K562 (cell line): ENCODE results near the gene SSH3. TPM values are rescaled to one million over a fixed set of nuclear protein-coding genes. Genes with fewer than 3 reads are reported as not detected.
A peak's percentile ranks its signal among the peaks of the same experiment; 100 is the strongest.

Experiments used
- CBX3 ChIP-seq, 2 experiments: IDR thresholded peaks; 1 replicate in 1 of 2; 2 replicates in 1 of 2; pipeline ENCODE4 v1.6.1; 2012; ENCODE audit warnings: inconsistent platforms in 2 of 2, low read length in 2 of 2, borderline replicate concordance in 1 of 2, control low read depth in 1 of 2
- ELF1 ChIP-seq: fragments of 200-800 bp; sonication (Bioruptor generic); IDR thresholded peaks from 2 replicates; pipeline ENCODE4 v1.6.1; 2016; ENCODE audit warnings: missing genetic modification characterization, missing compliant biosample characterization
- ETV1 ChIP-seq: fragments of 450-650 bp; conservative IDR thresholded peaks from 2 replicates; pipeline ENCODE4 v1.6.1; 2016; ENCODE audit warnings: missing genetic modification characterization, control low read depth, low read depth, missing compliant biosample characterization
- FIP1L1 ChIP-seq: fragments of 200-400 bp; formaldehyde crosslinking; IDR thresholded peaks from 2 replicates; pipeline ENCODE4 v1.6.1; 2018; ENCODE audit warnings: mild to moderate bottlenecking, low read depth, low read length; ENCODE audit not compliant: poor library complexity, severe bottlenecking
- HNRNPK ChIP-seq: fragments of 200-400 bp; formaldehyde crosslinking; IDR thresholded peaks from one replicate; pipeline ENCODE4 v1.6.1; 2018; ENCODE audit warnings: mild to moderate bottlenecking, low read depth, low read length; ENCODE audit not compliant: poor library complexity, severe bottlenecking
- HOXB6 ChIP-seq: fragments of 250-450 bp; sonication (Bioruptor Pico); IDR thresholded peaks from 2 replicates; pipeline ENCODE4 v1.5.1; 2022; ENCODE audit warnings: mild to moderate bottlenecking, borderline replicate concordance
- KLF13 ChIP-seq: fragments of 450-650 bp; IDR thresholded peaks from 2 replicates; pipeline ENCODE4 v1.6.1; 2016; ENCODE audit warnings: missing genetic modification characterization, low read depth, mild to moderate bottlenecking, missing compliant biosample characterization, moderate library complexity, borderline replicate concordance
- KLF16 ChIP-seq: IDR thresholded peaks from 2 replicates; pipeline ENCODE4 v1.6.1; 2016; ENCODE audit warnings: antibody characterized with exemption
- MAFK ChIP-seq: IDR thresholded peaks from 2 replicates; pipeline ENCODE4 v1.6.1; 2011; ENCODE audit warnings: low read length, improper control_type of control experiment
- NFRKB ChIP-seq: fragments of 450-650 bp; IDR thresholded peaks from 2 replicates; pipeline ENCODE4 v1.6.1; 2016; ENCODE audit warnings: low read depth
- NR2C2 ChIP-seq, 2 experiments: fragments of 200-800 bp in 1 of 2; sonication (Bioruptor generic) in 1 of 2; sonication (generic) in 1 of 2; formaldehyde crosslinking in 1 of 2; IDR thresholded peaks; 2 replicates each; pipeline versions ENCODE4 v1.6.1 to v1.8.0; 2016 to 2022; ENCODE audit warnings: mild to moderate bottlenecking in 1 of 2, missing compliant biosample characterization in 1 of 2, missing genetic modification characterization in 1 of 2, missing genetic modification reagents in 1 of 2
- RBM39 ChIP-seq: fragments of 200-400 bp; formaldehyde crosslinking; optimal IDR thresholded peaks from 2 replicates; pipeline ENCODE3; 2018; ENCODE audit warnings: low read depth, low read length
- SETDB1 ChIP-seq: IDR thresholded peaks from one replicate; pipeline ENCODE4 v1.6.1; 2012; ENCODE audit warnings: low read length, control low read depth, inconsistent platforms
- SMAD4 ChIP-seq: fragments of 250-450 bp; sonication (Bioruptor Pico); conservative IDR thresholded peaks from 2 replicates; pipeline ENCODE4 v1.8.0; 2021; ENCODE audit warnings: inconsistent platforms, mild to moderate bottlenecking, moderate library complexity
- SRSF1 ChIP-seq: fragments of 200-400 bp; formaldehyde crosslinking; IDR thresholded peaks from 2 replicates; pipeline ENCODE4 v1.6.1; 2017; ENCODE audit warnings: mild to moderate bottlenecking, low read depth, low read length, moderate library complexity
- TAF7 ChIP-seq: fragments of 450-650 bp; IDR thresholded peaks from 2 replicates; pipeline ENCODE4 v1.6.1; 2016; ENCODE audit warnings: missing genetic modification characterization, missing compliant biosample characterization
- ZNF253 ChIP-seq: fragments of 250-450 bp; sonication (Bioruptor Pico); conservative IDR thresholded peaks from 2 replicates; pipeline ENCODE4 v1.6.1; 2021; ENCODE audit warnings: mild to moderate bottlenecking
- ZNF347 ChIP-seq: fragments of 450-650 bp; formaldehyde crosslinking; IDR thresholded peaks from 2 replicates; pipeline ENCODE4 v1.4.0; 2020; ENCODE audit warnings: low read depth, mild to moderate bottlenecking, moderate library complexity
- ZNF699 ChIP-seq: fragments of 250-450 bp; sonication (Bioruptor Pico); IDR thresholded peaks from 2 replicates; pipeline ENCODE4 v1.8.0; 2021; ENCODE audit warnings: mild to moderate bottlenecking, moderate library complexity; ENCODE audit not compliant: insufficient replicate concordance
- polyA plus RNA-seq, 8 experiments: library from polyadenylated mRNA; depleted of rRNA in 4 of 8; stranded (reverse) in 5 of 8; unstranded in 3 of 8; fragments of >200 nt; fragmentation: Nextera tagmentation in 2 of 8; fragmentation: Illumina TruSeq in 1 of 8; extraction: Ambion mirVana in 2 of 8; extraction: Trizol in 1 of 8; gene quantifications; 2 replicates each; pipeline versions ENCODE4 v1.2.1 to v1.2.3, GENCODE V29; 2011 to 2014; ENCODE audit warnings: inconsistent platforms in 1 of 8, missing spikeins in 1 of 8
- total RNA-seq, 7 experiments: library from RNA; depleted of rRNA in 6 of 7; stranded (reverse); fragments of >200 nt in 6 of 7; fragmentation: Illumina TruSeq in 2 of 7; extraction: Trizol in 2 of 7; gene quantifications; 2 replicates each; pipeline versions ENCODE4 v1.2.1 to v1.2.3, GENCODE V29; 2011 to 2021; ENCODE audit warnings: low replicate concordance in 1 of 7
- TF ChIP-seq, protein P1 (sequence below): IDR thresholded peaks from 2 replicates; pipeline ENCODE4 v1.6.1; 2014; ENCODE audit warnings: antibody characterized with exemption
- TF ChIP-seq, protein P2 (sequence below): sonication (generic); IDR thresholded peaks from 2 replicates; pipeline ENCODE4 v1.6.1; 2016
- TF ChIP-seq, protein P3 (sequence below): fragments of 450-650 bp; IDR thresholded peaks from one replicate; pipeline ENCODE4 v1.6.1; 2018; ENCODE audit warnings: mild to moderate bottlenecking, moderate library complexity; ENCODE audit not compliant: partially characterized antibody
- TF ChIP-seq, protein P4 (sequence below): sonication (generic); formaldehyde crosslinking; IDR thresholded peaks from 2 replicates; pipeline ENCODE4 v1.8.0; 2022; ENCODE audit warnings: missing genetic modification reagents, mild to moderate bottlenecking, moderate library complexity, borderline replicate concordance

Gene SSH3
- total and polyA plus RNA-seq, 9 of the 15 experiments (the other 6 are each of a cell fraction or from before 2014, with no cell fraction given) = 0.07 to 1.0 (median 0.24) TPM; not detected in 3

- TF ChIP-seq, protein P1, sequence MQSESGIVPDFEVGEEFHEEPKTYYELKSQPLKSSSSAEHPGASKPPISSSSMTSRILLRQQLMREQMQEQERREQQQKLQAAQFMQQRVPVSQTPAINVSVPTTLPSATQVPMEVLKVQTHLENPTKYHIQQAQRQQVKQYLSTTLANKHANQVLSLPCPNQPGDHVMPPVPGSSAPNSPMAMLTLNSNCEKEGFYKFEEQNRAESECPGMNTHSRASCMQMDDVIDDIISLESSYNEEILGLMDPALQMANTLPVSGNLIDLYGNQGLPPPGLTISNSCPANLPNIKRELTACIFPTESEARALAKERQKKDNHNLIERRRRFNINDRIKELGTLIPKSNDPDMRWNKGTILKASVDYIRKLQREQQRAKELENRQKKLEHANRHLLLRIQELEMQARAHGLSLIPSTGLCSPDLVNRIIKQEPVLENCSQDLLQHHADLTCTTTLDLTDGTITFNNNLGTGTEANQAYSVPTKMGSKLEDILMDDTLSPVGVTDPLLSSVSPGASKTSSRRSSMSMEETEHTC = peak; percentile 96
- TF ChIP-seq RBM39 (no peak), KLF16 (peak; percentile 68; the same call in 1 of the 2 replicates), KLF13 (tag) (no peak; the same call in 1 of the 2 replicates), HOXB6 (CRISPR knock-in tag) (no peak), ETV1 (peak; percentile 90), SETDB1 (no peak), CBX3 (IDR thresholded peaks at IDR 0.05; ENCODE audit: borderline replicate concordance in 1 of 2, low read length in 2 of 2) (no peak; a peak in 1 of 3 replicates), ZNF699 (CRISPR knock-in tag) (no peak), ZNF253 (CRISPR knock-in tag) (no peak), MAFK (no peak; the same call in 1 of the 2 replicates), FIP1L1 (no peak), TAF7 (no peak; the same call in 1 of the 2 replicates), NFRKB (no peak; the same call in 1 of the 2 replicates), ELF1 (tag) (peak; percentile 2; the same call in 1 of the 2 replicates), ZNF347 (CRISPR knock-in tag) (no peak), NR2C2 (CRISPR knock-in tag; IDR thresholded peaks at IDR 0.05) (no peak), NR2C2 (tag; IDR thresholded peaks at IDR 0.05) (peak; percentile 75; the same call in 1 of the 2 replicates), HNRNPK (no peak), SMAD4 (CRISPR knock-in tag) (peak; percentile 78), SRSF1 (no peak)
- TF ChIP-seq, protein P2, sequence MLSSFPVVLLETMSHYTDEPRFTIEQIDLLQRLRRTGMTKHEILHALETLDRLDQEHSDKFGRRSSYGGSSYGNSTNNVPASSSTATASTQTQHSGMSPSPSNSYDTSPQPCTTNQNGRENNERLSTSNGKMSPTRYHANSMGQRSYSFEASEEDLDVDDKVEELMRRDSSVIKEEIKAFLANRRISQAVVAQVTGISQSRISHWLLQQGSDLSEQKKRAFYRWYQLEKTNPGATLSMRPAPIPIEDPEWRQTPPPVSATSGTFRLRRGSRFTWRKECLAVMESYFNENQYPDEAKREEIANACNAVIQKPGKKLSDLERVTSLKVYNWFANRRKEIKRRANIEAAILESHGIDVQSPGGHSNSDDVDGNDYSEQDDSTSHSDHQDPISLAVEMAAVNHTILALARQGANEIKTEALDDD = peak; percentile 72
- TF ChIP-seq, protein P3, sequence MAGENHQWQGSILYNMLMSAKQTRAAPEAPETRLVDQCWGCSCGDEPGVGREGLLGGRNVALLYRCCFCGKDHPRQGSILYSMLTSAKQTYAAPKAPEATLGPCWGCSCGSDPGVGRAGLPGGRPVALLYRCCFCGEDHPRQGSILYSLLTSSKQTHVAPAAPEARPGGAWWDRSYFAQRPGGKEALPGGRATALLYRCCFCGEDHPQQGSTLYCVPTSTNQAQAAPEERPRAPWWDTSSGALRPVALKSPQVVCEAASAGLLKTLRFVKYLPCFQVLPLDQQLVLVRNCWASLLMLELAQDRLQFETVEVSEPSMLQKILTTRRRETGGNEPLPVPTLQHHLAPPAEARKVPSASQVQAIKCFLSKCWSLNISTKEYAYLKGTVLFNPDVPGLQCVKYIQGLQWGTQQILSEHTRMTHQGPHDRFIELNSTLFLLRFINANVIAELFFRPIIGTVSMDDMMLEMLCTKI = no peak
- TF ChIP-seq, protein P4, sequence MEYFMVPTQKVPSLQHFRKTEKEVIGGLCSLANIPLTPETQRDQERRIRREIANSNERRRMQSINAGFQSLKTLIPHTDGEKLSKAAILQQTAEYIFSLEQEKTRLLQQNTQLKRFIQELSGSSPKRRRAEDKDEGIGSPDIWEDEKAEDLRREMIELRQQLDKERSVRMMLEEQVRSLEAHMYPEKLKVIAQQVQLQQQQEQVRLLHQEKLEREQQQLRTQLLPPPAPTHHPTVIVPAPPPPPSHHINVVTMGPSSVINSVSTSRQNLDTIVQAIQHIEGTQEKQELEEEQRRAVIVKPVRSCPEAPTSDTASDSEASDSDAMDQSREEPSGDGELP (CRISPR knock-in tag) = peak; percentile 47; the same call in 1 of the 2 replicates
Observed at GRCh38 chr11:67312187-67313021, 9.1 kb downstream of the SSH3 start (continued).
